NCI-H1694 treated with DMSO at 0.1 percent for 48 hours (cell line): Measurements from ENCODE around the gene GPX3.

Experiments
- DNase-seq: peaks from one replicate; lab custom pipeline; 2025; lab: John Stamatoyannopoulos, UW

Gene GPX3

DNA sequence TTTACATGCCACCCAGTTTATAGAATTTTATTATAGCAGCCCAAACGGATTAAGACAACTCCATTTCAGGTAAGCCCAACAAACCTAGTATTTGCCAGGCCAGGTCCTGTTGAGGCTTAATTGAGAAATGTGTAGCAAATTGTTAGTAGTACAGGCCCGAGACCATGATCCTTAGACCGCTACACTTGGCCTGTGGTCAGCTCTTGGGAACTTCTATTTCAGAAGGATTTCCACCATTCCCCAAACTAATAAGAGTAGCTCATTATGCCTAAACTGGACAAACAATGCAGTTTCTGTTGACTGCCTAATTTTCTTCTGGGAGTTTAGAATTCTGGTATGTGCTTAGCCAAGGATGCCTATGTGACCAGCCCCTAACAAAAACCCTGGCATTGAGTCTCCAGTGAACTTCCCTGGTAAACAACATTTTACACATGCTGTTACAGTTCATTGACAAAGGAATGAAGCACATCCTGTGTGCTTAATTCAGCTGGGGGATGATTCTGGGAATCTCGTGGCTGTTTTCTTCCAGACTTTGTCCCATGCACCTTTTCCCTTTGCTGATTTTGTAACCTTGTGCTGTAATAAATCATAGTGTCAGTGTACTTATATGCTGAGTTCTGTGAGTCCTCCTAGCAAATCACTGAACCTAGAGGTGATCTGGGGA lies 5.6 kb upstream of the GPX3 start:
- no peak for DNase-seq

DNA sequence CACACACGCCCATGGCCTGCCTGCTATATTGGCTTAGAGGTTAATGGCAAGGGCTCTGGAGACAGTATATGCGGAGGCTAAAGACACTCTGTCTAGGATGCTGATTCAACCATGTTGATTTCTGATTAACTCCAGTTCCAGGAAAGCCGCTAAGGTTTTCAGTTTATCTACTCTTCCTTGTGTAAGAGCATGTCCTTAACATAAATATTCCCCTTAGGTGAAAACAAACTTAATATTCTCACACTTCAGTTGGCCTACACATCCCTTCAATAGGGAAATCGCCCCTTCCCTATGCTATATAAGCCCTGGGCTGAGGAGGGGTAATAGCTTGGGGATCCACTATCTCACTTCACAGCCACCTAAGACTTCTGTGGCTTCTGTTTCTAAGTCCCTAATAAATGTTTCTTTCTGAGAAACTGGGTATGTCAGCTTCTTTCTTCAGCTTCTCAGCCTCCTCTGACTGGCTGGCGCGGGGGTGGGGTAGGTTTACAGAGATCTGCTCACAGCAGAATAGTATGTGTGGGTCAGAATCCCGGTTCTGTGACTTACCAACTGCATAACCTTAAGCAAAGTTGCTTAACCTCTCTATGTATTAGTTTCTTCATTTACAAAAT lies 4.3 kb upstream of the GPX3 start:
- DNase-seq = no peak

- no peak for DNase-seq
Measured at GRCh38 chr5:151016700-151017099, 3.7 kb upstream of the GPX3 start.

GRCh38 chr5:151017897-151018296 lies 2.5 kb upstream of the GPX3 start:
- no peak for DNase-seq

DNA sequence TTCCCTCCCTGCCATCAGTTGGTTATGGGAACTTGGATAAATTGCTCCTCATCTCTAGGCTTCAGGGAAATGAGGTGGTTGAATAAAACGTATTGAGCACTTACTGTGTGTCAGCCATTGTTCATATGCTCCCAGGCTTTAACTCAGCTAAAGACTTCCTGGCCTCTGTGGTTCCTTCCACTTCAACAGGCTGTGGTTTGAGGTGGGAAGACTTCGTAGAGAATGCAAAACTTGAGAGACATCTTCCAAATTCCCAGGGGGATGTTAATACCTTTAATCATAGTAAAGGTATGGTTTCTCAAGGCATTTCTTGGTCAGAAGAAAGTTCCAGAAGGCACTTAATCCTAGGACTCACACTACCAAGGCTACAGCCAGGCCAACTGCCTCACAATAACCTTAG lies 1.5 kb upstream of the GPX3 start:
- no peak for DNase-seq

GRCh38 chr5:151019331-151019730 lies 1.1 kb upstream of the GPX3 start:
- DNase-seq = no peak

DNA sequence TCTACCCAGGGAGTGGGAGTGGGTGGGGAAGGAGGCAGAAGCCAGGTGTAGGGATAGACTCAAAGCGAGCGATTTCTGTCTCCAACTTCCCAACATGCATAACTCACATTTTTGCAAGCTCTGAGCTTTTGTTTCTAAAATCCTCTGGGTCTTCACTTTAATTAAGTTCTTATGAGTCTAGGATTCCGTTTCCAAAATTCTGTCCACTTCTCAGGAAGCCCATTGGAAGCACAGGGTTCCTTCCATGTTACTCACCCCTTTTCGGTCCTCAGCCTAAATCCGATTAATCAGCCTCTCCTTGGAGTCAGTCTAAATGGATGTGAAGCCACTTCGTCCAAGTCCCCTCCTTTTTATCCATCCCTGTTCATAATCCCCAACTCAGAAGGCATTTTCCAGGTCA lies 1.4 kb downstream of the GPX3 start:
- DNase-seq = no peak

DNA sequence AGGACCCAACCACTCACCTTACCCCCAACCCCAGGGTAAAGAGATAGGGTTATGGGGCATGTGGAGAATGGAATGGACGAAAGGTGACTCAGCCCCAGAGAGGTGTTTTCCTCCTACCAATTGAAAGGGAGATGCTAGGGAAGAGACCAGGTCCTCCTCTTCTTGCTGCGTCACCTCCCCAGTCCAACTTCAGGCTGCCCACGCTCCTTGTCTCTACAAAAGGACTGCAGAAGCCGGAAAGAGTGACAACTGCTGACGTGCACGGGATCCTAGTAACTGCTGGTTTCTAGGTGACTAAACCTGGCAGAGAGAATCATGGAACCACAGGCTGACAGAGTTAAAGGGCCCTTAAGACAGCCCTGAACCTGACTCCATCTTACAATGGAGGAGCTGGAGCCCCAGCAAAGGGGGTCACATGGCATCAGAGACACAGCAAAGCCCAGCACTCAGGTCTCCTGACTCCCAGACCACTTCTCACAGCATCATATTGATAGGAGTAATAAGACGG lies 2.2 kb downstream of the GPX3 start:
- DNase-seq = no peak

GRCh38 chr5:151023047-151023615 lies 2.7 kb downstream of the GPX3 start:
- DNase-seq = no peak

- no peak for DNase-seq
Measured at GRCh38 chr5:151023651-151024050, 3.3 kb downstream of the GPX3 start.

- no peak for DNase-seq
Measured at GRCh38 chr5:151024440-151025249, 4.3 kb downstream of the GPX3 start.

- no peak for DNase-seq
Measured at GRCh38 chr5:151025250-151025606, 4.8 kb downstream of the GPX3 start.

GRCh38 chr5:151026088-151026487 lies 5.7 kb downstream of the GPX3 start:
- DNase-seq = no peak

GRCh38 chr5:151026679-151027078 lies 6.3 kb downstream of the GPX3 start:
- DNase-seq = no peak

DNA sequence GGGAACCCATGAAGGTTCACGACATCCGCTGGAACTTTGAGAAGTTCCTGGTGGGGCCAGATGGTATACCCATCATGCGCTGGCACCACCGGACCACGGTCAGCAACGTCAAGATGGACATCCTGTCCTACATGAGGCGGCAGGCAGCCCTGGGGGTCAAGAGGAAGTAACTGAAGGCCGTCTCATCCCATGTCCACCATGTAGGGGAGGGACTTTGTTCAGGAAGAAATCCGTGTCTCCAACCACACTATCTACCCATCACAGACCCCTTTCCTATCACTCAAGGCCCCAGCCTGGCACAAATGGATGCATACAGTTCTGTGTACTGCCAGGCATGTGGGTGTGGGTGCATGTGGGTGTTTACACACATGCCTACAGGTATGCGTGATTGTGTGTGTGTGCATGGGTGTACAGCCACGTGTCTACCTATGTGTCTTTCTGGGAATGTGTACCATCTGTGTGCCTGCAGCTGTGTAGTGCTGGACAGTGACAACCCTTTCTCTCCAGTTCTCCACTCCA lies 7.6 kb downstream of the GPX3 start:
- no peak for DNase-seq

GRCh38 chr5:151028717-151029116 lies 8.3 kb downstream of the GPX3 start:
- no peak for DNase-seq

GRCh38 chr5:151029179-151030055 lies 9.0 kb downstream of the GPX3 start:
- DNase-seq = no peak

GRCh38 chr5:151030056-151030336 lies 9.6 kb downstream of the GPX3 start:
- no peak for DNase-seq

DNA sequence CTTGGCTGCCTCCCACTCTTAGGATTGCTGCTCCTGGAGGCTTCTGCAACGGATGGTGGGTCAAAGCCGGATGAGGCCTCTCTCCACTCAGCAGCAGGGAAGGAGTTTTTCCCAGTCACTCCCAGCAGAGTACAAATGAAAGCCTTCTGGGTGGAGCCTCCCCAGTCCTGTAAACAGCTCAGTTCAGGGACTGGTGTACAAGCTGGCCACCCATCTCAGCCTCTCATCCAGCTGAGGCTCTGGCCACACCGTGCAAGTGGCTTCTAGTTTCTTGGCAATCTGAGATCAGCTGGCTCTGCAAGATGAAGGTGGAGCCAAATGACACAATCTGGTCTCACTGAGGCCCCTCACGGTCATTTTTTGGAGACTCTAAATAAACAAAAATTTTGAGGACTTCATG lies 10.0 kb downstream of the GPX3 start:
- DNase-seq = no peak

DNA sequence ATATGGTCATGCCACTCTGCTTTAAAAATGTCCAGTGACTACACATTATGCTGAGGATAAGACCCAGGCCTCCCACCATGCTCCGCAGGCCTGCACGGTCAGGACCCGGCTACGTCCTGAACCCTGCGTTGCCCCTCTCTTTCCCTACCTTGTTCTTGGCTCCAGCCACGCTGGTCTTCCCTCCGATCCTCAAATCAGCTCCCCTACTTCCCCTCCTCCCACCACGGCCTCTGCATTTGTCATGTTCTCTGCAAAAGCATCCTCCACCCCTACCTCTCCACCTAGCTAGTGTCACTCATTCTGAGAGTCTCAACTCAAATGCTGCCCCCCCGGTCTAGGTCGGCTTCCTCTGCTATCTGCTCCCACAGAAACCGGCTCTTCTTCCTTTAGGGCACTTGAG lies 11.2 kb downstream of the GPX3 start:
- no peak for DNase-seq

DNA sequence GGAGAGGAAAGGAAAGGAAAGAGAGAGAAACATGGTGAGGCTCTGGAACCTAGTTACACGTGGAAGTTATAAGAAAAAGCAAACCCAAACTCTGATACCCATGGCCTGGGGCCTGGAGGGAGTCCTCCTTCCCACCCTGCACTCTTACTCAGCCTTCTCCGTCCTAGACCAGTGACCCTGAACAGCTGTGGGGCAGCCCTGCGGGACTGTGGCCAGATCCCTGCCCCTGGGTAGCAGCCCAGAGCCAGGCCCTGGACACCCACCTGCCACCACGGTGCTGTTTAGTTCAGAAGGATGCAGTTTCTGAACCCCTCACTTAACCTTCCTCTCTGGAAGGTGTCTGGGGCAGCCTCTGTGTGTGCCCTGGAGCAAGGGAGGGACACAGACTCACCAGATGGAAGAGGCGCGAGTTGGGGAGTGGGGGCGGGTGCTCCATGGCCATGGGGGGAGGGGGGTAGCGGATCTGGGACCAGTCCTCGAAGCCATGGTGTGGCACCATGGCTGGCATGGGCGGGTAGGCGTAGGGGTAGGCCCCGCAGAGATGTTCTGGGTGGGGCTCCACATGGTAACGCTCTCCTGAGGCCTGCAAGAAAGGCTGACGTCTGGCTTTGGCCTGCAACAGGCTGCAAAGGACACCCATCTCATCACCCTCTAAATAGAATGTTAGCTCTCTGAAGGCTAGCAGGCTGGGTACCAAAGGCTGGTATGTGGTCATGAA lies 13.0 kb downstream of the GPX3 start:
- no peak for DNase-seq
